Suprapubic skin (tissue), 3 donors: Measurements from ENCODE around the gene NSUN7.

Source experiments
- CTCF ChIP-seq, 2 donors: fragments of 200-600 bp in 1 of 2; fragments of 450-650 bp in 1 of 2; sonication (generic) in 1 of 2; IDR thresholded peaks; one replicate each; pipeline ENCODE4 v1.5.1; 2016 to 2019; ENCODE audit warnings: antibody characterized with exemption in 2 of 2, mild to moderate bottlenecking in 1 of 2, moderate library complexity in 1 of 2
- POLR2AphosphoS5 ChIP-seq, 3 donors: sonication (generic); formaldehyde crosslinking; IDR thresholded peaks; one replicate each; pipeline ENCODE4 v1.6.1; 2017; ENCODE audit warnings: antibody characterized with exemption in 3 of 3

- TF ChIP-seq POLR2AphosphoS5 (IDR thresholded peaks at IDR 0.05) (no peak), CTCF (IDR thresholded peaks at IDR 0.05) (no peak)
Observed at GRCh38 chr4:40829586-40829985, 79.8 kb downstream of the NSUN7 start.
